Left lung (tissue), 10 donors: ENCODE measurements around the gene DRC7. TPM values are rescaled to one million over a fixed set of nuclear protein-coding genes. Genes with fewer than 3 reads are reported as not detected.

Experiments
- ATAC-seq: fragments of 200-7000 bp; cut with Tn5 transposase; one replicate; pipeline ENCODE4 v1.9.1; 2020; ENCODE audit warnings: moderate library complexity
- DNase-seq, 4 donors: peaks; one replicate each; pipeline ENCODE4 v3.0.0-alpha.2; 2013 to 2020
- H3K27ac ChIP-seq, 2 donors: fragments of 200-600 bp; sonication (generic) in 1 of 2; one replicate each; pipeline versions ENCODE4 v1.5.0 to v1.8.0; 2020 to 2021
- H3K27me3 ChIP-seq, 2 donors: fragments of 200-600 bp; sonication (generic) in 1 of 2; one replicate each; pipeline versions ENCODE4 v1.5.0 to v1.8.0; 2020 to 2021
- H3K36me3 ChIP-seq, 2 donors: fragments of 200-600 bp; sonication (generic) in 1 of 2; one replicate each; pipeline versions ENCODE4 v1.5.0 to v1.8.0; 2020 to 2021
- H3K4me1 ChIP-seq, 2 donors: fragments of 200-600 bp; one replicate each; pipeline ENCODE4 v1.8.0; 2021
- H3K4me3 ChIP-seq, 2 donors: fragments of 200-600 bp; sonication (generic) in 1 of 2; one replicate each; pipeline versions ENCODE4 v1.5.0 to v1.8.0; 2020 to 2021; ENCODE audit warnings: mild to moderate bottlenecking in 1 of 2
- H3K9me3 ChIP-seq, 2 donors: fragments of 200-600 bp; sonication (generic) in 1 of 2; one replicate each; pipeline versions ENCODE4 v1.5.0 to v1.8.0; 2020 to 2021
- CTCF ChIP-seq, 2 donors: fragments of 200-600 bp; sonication (generic) in 1 of 2; IDR thresholded peaks; one replicate each; pipeline versions ENCODE4 v1.5.0 to v1.8.0; 2021; ENCODE audit warnings: antibody characterized with exemption in 2 of 2
- intact Hi-C, 2 donors: fragments of 100-400 bp; cut with DNase I; formaldehyde crosslinking; loops; one replicate each; pipeline versions ENCODE4 v1.11.2 to v1.14.2; 2022
- polyA plus RNA-seq, 6 donors: library from polyadenylated mRNA; unstranded; fragments of 120-200 nt; gene quantifications; one replicate each; pipeline ENCODE4 v1.2.1, GENCODE V29; 2013; ENCODE audit not compliant: insufficient read length in 6 of 6
- total RNA-seq, 2 donors: library from RNA; stranded (reverse); fragmentation: NEBNext Ultra II Directional; extraction: Animal tissue kit (Norgen Biotek cat#: 25700); gene quantifications; one replicate each; pipeline ENCODE4 v1.2.1, GENCODE V29; 2021
- donor health status: DM: no; HTN: yes; CAD: no.
- donor health status: DM: no; HTN: no; CAD: no.

DRC7 gene
- total and polyA plus RNA-seq, 8 donors, result 0.52 to 4.3 (median 2.4) TPM

- no peak overlapping the region for H3K27ac ChIP-seq
- H3K4me1 ChIP-seq, result peaks cover 0 to 8% of the 10 kb centered on the region in 2 donors
- H3K4me3 ChIP-seq, result no peak overlapping the region
- H3K36me3 ChIP-seq, result peaks cover 0 to 93% of the 10 kb centered on the region in 2 donors
- H3K27me3 ChIP-seq, result no peaks in the 10 kb centered on the region
- DNase-seq (peak in 1 of 4 donors; percentile 50), ATAC-seq (no peak)
- intact Hi-C loops, result no loop called here
- H3K9me3 ChIP-seq, result no peaks in the 10 kb centered on the region
- no peak for TF ChIP-seq CTCF (IDR thresholded peaks at IDR 0.05)
Measured at GRCh38 chr16:57765160-57765728, 70.6 kb downstream of the DRC7 start.

GRCh38 chr16:57766714-57767348, 72.2 kb downstream of the DRC7 start:
- ATAC-seq (no peak), DNase-seq (peak in 1 of 4 donors; percentile 58)
- no peak overlapping the region for H3K27ac ChIP-seq
- peaks cover 0 to 8% of the 10 kb centered on the region in 2 donors for H3K4me1 ChIP-seq
- H3K36me3 ChIP-seq, result peaks cover 0 to 93% of the 10 kb centered on the region in 2 donors
- intact Hi-C loops, result no loop called here
- no peak for TF ChIP-seq CTCF (IDR thresholded peaks at IDR 0.05)
- H3K4me3 ChIP-seq, result no peak overlapping the region
- H3K27me3 ChIP-seq, result no peaks in the 10 kb centered on the region
- no peaks in the 10 kb centered on the region for H3K9me3 ChIP-seq

- H3K36me3 ChIP-seq, result peaks cover 0 to 70% of the 10 kb centered on the region in 2 donors
- H3K27me3 ChIP-seq, result no peaks in the 10 kb centered on the region
- H3K4me1 ChIP-seq, result peaks cover 0 to 10% of the 10 kb centered on the region in 2 donors
- no peaks in the 10 kb centered on the region for H3K9me3 ChIP-seq
- peak in 1 of 4 donors; percentile 73 for DNase-seq
- H3K27ac ChIP-seq, result no peak overlapping the region
- H3K4me3 ChIP-seq, result no peak overlapping the region
- intact Hi-C loops, result no loop called here
- ATAC-seq, result no peak
- no peak for TF ChIP-seq CTCF (IDR thresholded peaks at IDR 0.05)
Measured at GRCh38 chr16:57769541-57770145, 75.0 kb downstream of the DRC7 start.

DNA sequence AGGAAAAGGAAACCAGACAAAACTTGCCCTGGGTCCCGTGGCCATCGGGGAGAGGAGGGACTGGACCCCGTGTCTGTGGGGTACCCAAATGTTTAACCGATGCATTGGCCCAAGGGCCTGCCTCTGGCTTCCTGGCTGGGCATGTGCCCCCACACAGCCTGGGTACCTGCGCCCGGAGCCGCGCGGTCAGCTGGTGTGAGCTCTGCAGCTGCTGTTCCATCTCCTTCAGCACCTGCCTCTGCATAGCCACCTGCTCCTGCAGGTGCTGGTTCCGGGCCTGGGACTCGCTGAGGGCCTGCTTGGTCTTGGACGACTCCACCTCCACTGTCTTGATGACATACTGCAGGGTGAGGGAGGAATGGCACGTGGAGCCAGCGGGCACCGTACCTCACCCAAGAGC, 75.8 kb downstream of the DRC7 start:
- Histone ChIP-seq H3K36me3 (peaks cover 0 to 72% of the 10 kb centered on the region in 2 donors), H3K27ac (no peak overlapping the region), H3K27me3 (no peaks in the 10 kb centered on the region), H3K4me1 (peaks cover 0 to 10% of the 10 kb centered on the region in 2 donors), H3K4me3 (no peak overlapping the region), H3K9me3 (no peaks in the 10 kb centered on the region)
- TF ChIP-seq CTCF (IDR thresholded peaks at IDR 0.05), result no peak
- intact Hi-C loops, result no loop called here
- DNase-seq (no peak), ATAC-seq (no peak)

DNA sequence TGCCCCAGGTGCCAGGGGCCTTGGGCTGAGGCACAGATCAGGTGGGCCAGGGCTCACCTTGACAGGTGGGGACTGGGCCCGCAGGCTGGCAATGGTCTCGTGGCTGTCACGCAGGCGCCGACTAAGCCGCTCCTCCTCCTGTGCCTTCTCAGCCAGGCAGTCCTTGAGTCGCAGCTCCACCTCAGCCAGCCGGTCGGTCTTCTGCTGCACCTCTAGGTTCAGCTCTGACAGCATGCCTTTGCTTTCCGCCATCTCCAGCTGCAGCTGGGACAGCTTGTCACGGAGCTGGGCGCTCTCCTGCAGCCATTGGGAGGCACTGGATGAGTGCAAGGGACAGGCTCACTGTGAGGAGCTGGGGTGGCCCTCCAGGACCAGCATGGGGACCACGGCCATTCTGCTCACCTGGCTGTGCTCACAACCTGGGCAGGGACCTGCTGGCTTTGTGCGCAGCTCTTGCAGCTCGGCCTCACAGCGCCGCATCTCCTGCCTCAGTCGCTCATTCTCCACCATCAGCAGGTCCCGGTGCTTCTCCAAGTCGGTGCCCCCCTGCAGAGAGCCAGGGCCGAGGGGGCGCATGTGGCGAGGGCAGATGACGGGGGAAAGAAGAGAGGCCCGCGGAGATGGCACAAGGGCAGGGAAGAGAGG, 76.7 kb downstream of the DRC7 start:
- Histone ChIP-seq H3K36me3 (peaks cover 0 to 73% of the 10 kb centered on the region in 2 donors), H3K27ac (no peak overlapping the region), H3K4me1 (peaks cover 0 to 10% of the 10 kb centered on the region in 2 donors), H3K27me3 (no peaks in the 10 kb centered on the region), H3K4me3 (no peak overlapping the region), H3K9me3 (no peaks in the 10 kb centered on the region)
- ATAC-seq (no peak), DNase-seq (peak in 1 of 4 donors; percentile 68)
- intact Hi-C loops, result no loop called here
- TF ChIP-seq CTCF (IDR thresholded peaks at IDR 0.05), result no peak
